GM23338 (cell line): ENCODE results near the gene OR2J2. TPM values are rescaled to one million over a fixed set of nuclear protein-coding genes. Genes with fewer than 3 reads are reported as not detected.

Experiments used
- ATAC-seq: fragments of 200-7000 bp; cut with Tn5 transposase; 3 replicates; pipeline ENCODE4 v1.9.1; 2020
- DNase-seq: peaks from one replicate; pipeline ENCODE4 v3.0.0-alpha.2; 2015; ENCODE audit warnings: low spot score
- H2AFZ ChIP-seq: fragments of 200-600 bp; sonication (generic); 2 replicates; pipeline ENCODE4 v1.8.0; 2016; ENCODE audit warnings: antibody characterized with exemption, mild to moderate bottlenecking, moderate library complexity
- H3F3A ChIP-seq: fragments of 200-600 bp; sonication (generic); replicated peaks from 2 replicates; pipeline ENCODE4 v1.8.0; 2017; ENCODE audit warnings: antibody characterized with exemption, mixed run types, low read depth
- H3K27ac ChIP-seq: fragments of 200-600 bp; sonication (generic); 2 replicates; pipeline ENCODE4 v1.6.1; 2016; ENCODE audit warnings: low read depth
- H3K27me3 ChIP-seq: fragments of 200-600 bp; sonication (generic); 2 replicates; pipeline ENCODE4 v1.8.0; 2016; ENCODE audit warnings: mild to moderate bottlenecking, mixed run types, moderate library complexity; ENCODE audit not compliant: insufficient read depth
- H3K36me3 ChIP-seq: fragments of 200-600 bp; sonication (generic); 2 replicates; pipeline ENCODE4 v1.8.0; 2016; ENCODE audit warnings: mild to moderate bottlenecking; ENCODE audit not compliant: insufficient read depth
- H3K4me1 ChIP-seq: fragments of 200-600 bp; sonication (generic); 2 replicates; pipeline ENCODE4 v1.8.0; 2016; ENCODE audit warnings: mild to moderate bottlenecking, moderate library complexity; ENCODE audit not compliant: insufficient read depth
- H3K4me2 ChIP-seq: fragments of 200-600 bp; sonication (generic); 2 replicates; pipeline ENCODE4 v1.7.1; 2017; ENCODE audit warnings: mixed run types
- H3K4me3 ChIP-seq: fragments of 200-600 bp; sonication (generic); 2 replicates; pipeline ENCODE4 v1.6.1; 2016; ENCODE audit warnings: mixed run types
- H3K79me2 ChIP-seq: fragments of 200-600 bp; sonication (generic); replicated peaks from 2 replicates; pipeline ENCODE4 v1.8.0; 2017; ENCODE audit warnings: mild to moderate bottlenecking; ENCODE audit not compliant: insufficient read depth
- H3K9me2 ChIP-seq: fragments of 200-600 bp; sonication (generic); 2 replicates; pipeline ENCODE4 v1.8.0; 2017; ENCODE audit not compliant: insufficient read depth
- H4K20me1 ChIP-seq: fragments of 200-600 bp; sonication (generic); replicated peaks from 2 replicates; pipeline ENCODE4 v1.8.0; 2017; ENCODE audit warnings: mild to moderate bottlenecking; ENCODE audit not compliant: insufficient read depth
- H3K27ac Mint-ChIP-seq: 2 replicates; pipeline ENCODE4 v1.8.0; 2020; ENCODE audit warnings: inconsistent platforms, mild to moderate bottlenecking, moderate library complexity, mixed read lengths
- H3K27me3 Mint-ChIP-seq: 3 replicates; pipeline ENCODE4 v1.8.0; 2022; ENCODE audit warnings: low read depth, mild to moderate bottlenecking, moderate library complexity, mixed read lengths, inconsistent platforms; ENCODE audit not compliant: insufficient read depth, poor library complexity
- H3K36me3 Mint-ChIP-seq: 3 replicates; pipeline ENCODE4 v1.8.0; 2021; ENCODE audit warnings: low read depth, mild to moderate bottlenecking, inconsistent platforms, moderate library complexity, mixed read lengths
- H3K4me1 Mint-ChIP-seq: 3 replicates; pipeline ENCODE4 v1.8.0; 2020; ENCODE audit warnings: mild to moderate bottlenecking, inconsistent platforms, mixed read lengths
- H3K4me3 Mint-ChIP-seq: 3 replicates; pipeline ENCODE4 v1.8.0; 2021; ENCODE audit warnings: moderate library complexity, mild to moderate bottlenecking, inconsistent platforms, mixed read lengths
- H3K9me3 Mint-ChIP-seq: 3 replicates; pipeline ENCODE4 v1.8.0; 2020; ENCODE audit warnings: moderate library complexity, mild to moderate bottlenecking, inconsistent platforms, mixed read lengths
- CREB1 ChIP-seq: fragments of 250-450 bp; sonication (Bioruptor Pico); IDR thresholded peaks from 2 replicates; pipeline ENCODE4 v1.5.0; 2020; ENCODE audit warnings: low read depth, mild to moderate bottlenecking, moderate library complexity
- EZH2 ChIP-seq: fragments of 200-600 bp; sonication (generic); IDR thresholded peaks from one replicate; pipeline ENCODE4 v1.8.0; 2017; ENCODE audit warnings: antibody characterized with exemption, mild to moderate bottlenecking, low read depth; ENCODE audit not compliant: unreplicated experiment
- EZH2phosphoT487 ChIP-seq: fragments of 200-600 bp; sonication (generic); IDR thresholded peaks from one replicate; pipeline ENCODE4 v1.8.1; 2018; ENCODE audit warnings: antibody characterized with exemption; ENCODE audit not compliant: unreplicated experiment
- JUNB ChIP-seq: IDR thresholded peaks from one replicate; pipeline ENCODE4 v1.6.1; 2016; ENCODE audit warnings: antibody characterized with exemption; ENCODE audit not compliant: unreplicated experiment
- NANOG ChIP-seq: IDR thresholded peaks from 2 replicates; pipeline ENCODE4 v1.6.1; 2016; ENCODE audit warnings: antibody characterized with exemption, borderline replicate concordance
- POLR2AphosphoS5 ChIP-seq: IDR thresholded peaks from 2 replicates; pipeline ENCODE4 v1.6.1; 2016; ENCODE audit warnings: antibody characterized with exemption, low read depth
- STAT1 ChIP-seq: IDR thresholded peaks from one replicate; pipeline ENCODE4 v1.6.1; 2016; ENCODE audit warnings: antibody characterized with exemption; ENCODE audit not compliant: unreplicated experiment
- ZNF114 ChIP-seq: fragments of 250-450 bp; sonication (Bioruptor Pico); IDR thresholded peaks from 2 replicates; pipeline ENCODE4 v1.5.0; 2020; ENCODE audit warnings: mild to moderate bottlenecking, moderate library complexity
- ZNF331 ChIP-seq: fragments of 250-450 bp; sonication (Bioruptor Pico); IDR thresholded peaks from 2 replicates; pipeline ENCODE4 v1.5.0; 2020; ENCODE audit warnings: low read depth, mild to moderate bottlenecking, moderate library complexity
- polyA plus RNA-seq: library from polyadenylated mRNA; unstranded; fragments of >200 nt; fragmentation: Nextera tagmentation; extraction: Ambion mirVana; gene quantifications from 2 replicates; pipeline ENCODE4 v1.2.1, GENCODE V29; 2016
- total RNA-seq: library from RNA; depleted of rRNA; stranded (reverse); fragments of >200 nt; shearing (Covaris generic); gene quantifications from 2 replicates; pipeline ENCODE4 v1.2.3, GENCODE V29; 2014
- TF ChIP-seq, protein P1 (sequence below): IDR thresholded peaks from one replicate; pipeline ENCODE4 v1.6.1; 2018; ENCODE audit warnings: antibody characterized with exemption; ENCODE audit not compliant: unreplicated experiment
- TF ChIP-seq, protein P2 (sequence below), 2 experiments: fragments of 200-600 bp in 1 of 2; sonication (generic) in 1 of 2; conservative IDR thresholded peaks; 2 replicates each; pipeline versions ENCODE4 v1.5.1 to v1.6.1; 2016 to 2017; ENCODE audit warnings: antibody characterized with exemption in 2 of 2, low read depth in 2 of 2, mild to moderate bottlenecking in 2 of 2, moderate library complexity in 1 of 2
- TF ChIP-seq, protein P3 (sequence below): IDR thresholded peaks from 2 replicates; pipeline ENCODE4 v1.6.1; 2016; ENCODE audit warnings: antibody characterized with exemption
- TF ChIP-seq, protein P4 (sequence below): fragments of 250-450 bp; sonication (Bioruptor Pico); IDR thresholded peaks from 2 replicates; pipeline ENCODE4 v1.5.0; 2020; ENCODE audit warnings: mild to moderate bottlenecking, moderate library complexity

Gene OR2J2
- total and polyA plus RNA-seq, 2 experiments from 2014 or later, result not detected

DNA sequence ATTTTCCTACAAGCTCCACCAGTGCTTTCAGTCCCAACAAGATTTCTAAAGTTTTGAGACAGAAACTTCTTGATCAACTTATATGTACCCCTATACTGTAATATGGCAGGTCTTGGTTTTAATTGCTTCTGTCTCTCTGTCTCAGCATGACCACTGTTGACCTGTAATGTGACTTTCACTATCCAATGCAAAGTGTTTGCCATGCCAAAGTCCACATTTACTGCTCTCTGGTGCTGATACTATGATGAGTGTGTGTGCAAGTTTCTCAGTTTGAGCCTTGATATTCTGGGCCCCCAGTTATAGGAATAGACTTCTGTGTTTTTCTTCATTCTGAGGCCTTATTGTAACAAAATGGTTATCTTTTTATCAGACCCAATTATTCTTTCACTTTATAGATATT lies 45.8 kb downstream of the OR2J2 start:
- Mint-ChIP-seq H3K27ac (no peak overlapping the region), H3K4me1 (peaks cover 10% of the 10 kb centered on the region)

More for the DNA sequence above, 45.8 kb downstream of the OR2J2 start:
- Histone ChIP-seq H3K27ac (no peak overlapping the region), H3K4me2 (peak overlapping the region; percentile 55; the same call in 1 of the 2 replicates), H3K79me2 (no peaks in the 10 kb centered on the region), H3K9me2 (peaks cover 8% of the 10 kb centered on the region), H3K27me3 (no peaks in the 10 kb centered on the region), H3F3A (no peaks in the 10 kb centered on the region), H3K4me1 (peaks cover 14% of the 10 kb centered on the region), H2AFZ (no peak overlapping the region), H3K36me3 (no peaks in the 10 kb centered on the region), H3K4me3 (no peak overlapping the region), H4K20me1 (no peaks in the 10 kb centered on the region)
- no peak for DNase-seq
- Mint-ChIP-seq H3K4me3 (no peak overlapping the region), H3K27me3 (no peaks in the 10 kb centered on the region), H3K36me3 (peaks cover 13% of the 10 kb centered on the region; the same call in 2 of the 3 replicates), H3K9me3 (peaks cover 21% of the 10 kb centered on the region; the same call in 2 of the 3 replicates)
- TF ChIP-seq, protein P1, sequence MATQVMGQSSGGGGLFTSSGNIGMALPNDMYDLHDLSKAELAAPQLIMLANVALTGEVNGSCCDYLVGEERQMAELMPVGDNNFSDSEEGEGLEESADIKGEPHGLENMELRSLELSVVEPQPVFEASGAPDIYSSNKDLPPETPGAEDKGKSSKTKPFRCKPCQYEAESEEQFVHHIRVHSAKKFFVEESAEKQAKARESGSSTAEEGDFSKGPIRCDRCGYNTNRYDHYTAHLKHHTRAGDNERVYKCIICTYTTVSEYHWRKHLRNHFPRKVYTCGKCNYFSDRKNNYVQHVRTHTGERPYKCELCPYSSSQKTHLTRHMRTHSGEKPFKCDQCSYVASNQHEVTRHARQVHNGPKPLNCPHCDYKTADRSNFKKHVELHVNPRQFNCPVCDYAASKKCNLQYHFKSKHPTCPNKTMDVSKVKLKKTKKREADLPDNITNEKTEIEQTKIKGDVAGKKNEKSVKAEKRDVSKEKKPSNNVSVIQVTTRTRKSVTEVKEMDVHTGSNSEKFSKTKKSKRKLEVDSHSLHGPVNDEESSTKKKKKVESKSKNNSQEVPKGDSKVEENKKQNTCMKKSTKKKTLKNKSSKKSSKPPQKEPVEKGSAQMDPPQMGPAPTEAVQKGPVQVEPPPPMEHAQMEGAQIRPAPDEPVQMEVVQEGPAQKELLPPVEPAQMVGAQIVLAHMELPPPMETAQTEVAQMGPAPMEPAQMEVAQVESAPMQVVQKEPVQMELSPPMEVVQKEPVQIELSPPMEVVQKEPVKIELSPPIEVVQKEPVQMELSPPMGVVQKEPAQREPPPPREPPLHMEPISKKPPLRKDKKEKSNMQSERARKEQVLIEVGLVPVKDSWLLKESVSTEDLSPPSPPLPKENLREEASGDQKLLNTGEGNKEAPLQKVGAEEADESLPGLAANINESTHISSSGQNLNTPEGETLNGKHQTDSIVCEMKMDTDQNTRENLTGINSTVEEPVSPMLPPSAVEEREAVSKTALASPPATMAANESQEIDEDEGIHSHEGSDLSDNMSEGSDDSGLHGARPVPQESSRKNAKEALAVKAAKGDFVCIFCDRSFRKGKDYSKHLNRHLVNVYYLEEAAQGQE, result no peak
- no peak for TF ChIP-seq EZH2
- no peak for TF ChIP-seq NANOG
- TF ChIP-seq, protein P2, sequence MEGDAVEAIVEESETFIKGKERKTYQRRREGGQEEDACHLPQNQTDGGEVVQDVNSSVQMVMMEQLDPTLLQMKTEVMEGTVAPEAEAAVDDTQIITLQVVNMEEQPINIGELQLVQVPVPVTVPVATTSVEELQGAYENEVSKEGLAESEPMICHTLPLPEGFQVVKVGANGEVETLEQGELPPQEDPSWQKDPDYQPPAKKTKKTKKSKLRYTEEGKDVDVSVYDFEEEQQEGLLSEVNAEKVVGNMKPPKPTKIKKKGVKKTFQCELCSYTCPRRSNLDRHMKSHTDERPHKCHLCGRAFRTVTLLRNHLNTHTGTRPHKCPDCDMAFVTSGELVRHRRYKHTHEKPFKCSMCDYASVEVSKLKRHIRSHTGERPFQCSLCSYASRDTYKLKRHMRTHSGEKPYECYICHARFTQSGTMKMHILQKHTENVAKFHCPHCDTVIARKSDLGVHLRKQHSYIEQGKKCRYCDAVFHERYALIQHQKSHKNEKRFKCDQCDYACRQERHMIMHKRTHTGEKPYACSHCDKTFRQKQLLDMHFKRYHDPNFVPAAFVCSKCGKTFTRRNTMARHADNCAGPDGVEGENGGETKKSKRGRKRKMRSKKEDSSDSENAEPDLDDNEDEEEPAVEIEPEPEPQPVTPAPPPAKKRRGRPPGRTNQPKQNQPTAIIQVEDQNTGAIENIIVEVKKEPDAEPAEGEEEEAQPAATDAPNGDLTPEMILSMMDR (conservative IDR thresholded peaks at IDR 0.05; ENCODE audit: low read depth in 2 of 2), result no peak
- TF ChIP-seq, protein P3, sequence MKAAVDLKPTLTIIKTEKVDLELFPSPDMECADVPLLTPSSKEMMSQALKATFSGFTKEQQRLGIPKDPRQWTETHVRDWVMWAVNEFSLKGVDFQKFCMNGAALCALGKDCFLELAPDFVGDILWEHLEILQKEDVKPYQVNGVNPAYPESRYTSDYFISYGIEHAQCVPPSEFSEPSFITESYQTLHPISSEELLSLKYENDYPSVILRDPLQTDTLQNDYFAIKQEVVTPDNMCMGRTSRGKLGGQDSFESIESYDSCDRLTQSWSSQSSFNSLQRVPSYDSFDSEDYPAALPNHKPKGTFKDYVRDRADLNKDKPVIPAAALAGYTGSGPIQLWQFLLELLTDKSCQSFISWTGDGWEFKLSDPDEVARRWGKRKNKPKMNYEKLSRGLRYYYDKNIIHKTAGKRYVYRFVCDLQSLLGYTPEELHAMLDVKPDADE, result no peak
- TF ChIP-seq EZH2phosphoT487, result no peak
- TF ChIP-seq JUNB, result no peak
- TF ChIP-seq STAT1, result no peak
- no peak for TF ChIP-seq POLR2AphosphoS5
- no peak for TF ChIP-seq CREB1 (CRISPR knock-in tag)
- no peak for TF ChIP-seq ZNF331 (CRISPR knock-in tag)
- no peak for TF ChIP-seq ZNF114 (CRISPR knock-in tag)
- TF ChIP-seq, protein P4, sequence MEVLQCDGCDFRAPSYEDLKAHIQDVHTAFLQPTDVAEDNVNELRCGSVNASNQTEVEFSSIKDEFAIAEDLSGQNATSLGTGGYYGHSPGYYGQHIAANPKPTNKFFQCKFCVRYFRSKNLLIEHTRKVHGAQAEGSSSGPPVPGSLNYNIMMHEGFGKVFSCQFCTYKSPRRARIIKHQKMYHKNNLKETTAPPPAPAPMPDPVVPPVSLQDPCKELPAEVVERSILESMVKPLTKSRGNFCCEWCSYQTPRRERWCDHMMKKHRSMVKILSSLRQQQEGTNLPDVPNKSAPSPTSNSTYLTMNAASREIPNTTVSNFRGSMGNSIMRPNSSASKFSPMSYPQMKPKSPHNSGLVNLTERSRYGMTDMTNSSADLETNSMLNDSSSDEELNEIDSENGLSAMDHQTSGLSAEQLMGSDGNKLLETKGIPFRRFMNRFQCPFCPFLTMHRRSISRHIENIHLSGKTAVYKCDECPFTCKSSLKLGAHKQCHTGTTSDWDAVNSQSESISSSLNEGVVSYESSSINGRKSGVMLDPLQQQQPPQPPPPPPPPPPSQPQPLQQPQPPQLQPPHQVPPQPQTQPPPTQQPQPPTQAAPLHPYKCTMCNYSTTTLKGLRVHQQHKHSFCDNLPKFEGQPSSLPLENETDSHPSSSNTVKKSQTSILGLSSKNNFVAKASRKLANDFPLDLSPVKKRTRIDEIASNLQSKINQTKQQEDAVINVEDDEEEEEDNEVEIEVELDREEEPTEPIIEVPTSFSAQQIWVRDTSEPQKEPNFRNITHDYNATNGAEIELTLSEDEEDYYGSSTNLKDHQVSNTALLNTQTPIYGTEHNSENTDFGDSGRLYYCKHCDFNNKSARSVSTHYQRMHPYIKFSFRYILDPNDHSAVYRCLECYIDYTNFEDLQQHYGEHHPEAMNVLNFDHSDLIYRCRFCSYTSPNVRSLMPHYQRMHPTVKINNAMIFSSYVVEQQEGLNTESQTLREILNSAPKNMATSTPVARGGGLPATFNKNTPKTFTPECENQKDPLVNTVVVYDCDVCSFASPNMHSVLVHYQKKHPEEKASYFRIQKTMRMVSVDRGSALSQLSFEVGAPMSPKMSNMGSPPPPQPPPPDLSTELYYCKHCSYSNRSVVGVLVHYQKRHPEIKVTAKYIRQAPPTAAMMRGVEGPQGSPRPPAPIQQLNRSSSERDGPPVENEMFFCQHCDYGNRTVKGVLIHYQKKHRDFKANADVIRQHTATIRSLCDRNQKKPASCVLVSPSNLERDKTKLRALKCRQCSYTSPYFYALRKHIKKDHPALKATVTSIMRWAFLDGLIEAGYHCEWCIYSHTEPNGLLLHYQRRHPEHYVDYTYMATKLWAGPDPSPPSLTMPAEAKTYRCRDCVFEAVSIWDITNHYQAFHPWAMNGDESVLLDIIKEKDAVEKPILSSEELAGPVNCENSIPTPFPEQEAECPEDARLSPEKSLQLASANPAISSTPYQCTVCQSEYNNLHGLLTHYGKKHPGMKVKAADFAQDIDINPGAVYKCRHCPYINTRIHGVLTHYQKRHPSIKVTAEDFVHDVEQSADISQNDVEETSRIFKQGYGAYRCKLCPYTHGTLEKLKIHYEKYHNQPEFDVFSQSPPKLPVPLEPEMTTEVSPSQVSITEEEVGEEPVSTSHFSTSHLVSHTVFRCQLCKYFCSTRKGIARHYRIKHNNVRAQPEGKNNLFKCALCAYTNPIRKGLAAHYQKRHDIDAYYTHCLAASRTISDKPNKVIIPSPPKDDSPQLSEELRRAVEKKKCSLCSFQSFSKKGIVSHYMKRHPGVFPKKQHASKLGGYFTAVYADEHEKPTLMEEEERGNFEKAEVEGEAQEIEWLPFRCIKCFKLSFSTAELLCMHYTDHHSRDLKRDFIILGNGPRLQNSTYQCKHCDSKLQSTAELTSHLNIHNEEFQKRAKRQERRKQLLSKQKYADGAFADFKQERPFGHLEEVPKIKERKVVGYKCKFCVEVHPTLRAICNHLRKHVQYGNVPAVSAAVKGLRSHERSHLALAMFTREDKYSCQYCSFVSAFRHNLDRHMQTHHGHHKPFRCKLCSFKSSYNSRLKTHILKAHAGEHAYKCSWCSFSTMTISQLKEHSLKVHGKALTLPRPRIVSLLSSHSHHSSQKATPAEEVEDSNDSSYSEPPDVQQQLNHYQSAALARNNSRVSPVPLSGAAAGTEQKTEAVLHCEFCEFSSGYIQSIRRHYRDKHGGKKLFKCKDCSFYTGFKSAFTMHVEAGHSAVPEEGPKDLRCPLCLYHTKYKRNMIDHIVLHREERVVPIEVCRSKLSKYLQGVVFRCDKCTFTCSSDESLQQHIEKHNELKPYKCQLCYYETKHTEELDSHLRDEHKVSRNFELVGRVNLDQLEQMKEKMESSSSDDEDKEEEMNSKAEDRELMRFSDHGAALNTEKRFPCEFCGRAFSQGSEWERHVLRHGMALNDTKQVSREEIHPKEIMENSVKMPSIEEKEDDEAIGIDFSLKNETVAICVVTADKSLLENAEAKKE, result no peak
- ATAC-seq, result no peak
